Thyroid gland (tissue), 4 donors: ENCODE data around the gene PBXIP1. TPM values are rescaled to one million over a fixed set of nuclear protein-coding genes. Genes with fewer than 3 reads are reported as not detected.

Experiments used
- DNase-seq, 2 donors: peaks; one replicate each; pipeline ENCODE4 v3.0.0-alpha.2; 2019
- H3K27ac ChIP-seq, 3 donors: fragments of 200-600 bp; sonication (generic); 1 replicate in 2 of 3; 2 replicates in 1 of 3; pipeline ENCODE4 v1.5.1; 2016 to 2019; ENCODE audit warnings: mild to moderate bottlenecking in 1 of 3, moderate library complexity in 1 of 3
- H3K27me3 ChIP-seq: fragments of 200-600 bp; sonication (generic); one replicate; pipeline ENCODE4 v1.5.1; 2019
- H3K36me3 ChIP-seq, 2 donors: fragments of 200-600 bp; sonication (generic); one replicate each; pipeline ENCODE4 v1.5.1; 2016 to 2019
- H3K4me1 ChIP-seq, 2 donors: fragments of 200-600 bp; sonication (generic); one replicate each; pipeline ENCODE4 v1.5.1; 2017 to 2019
- H3K4me3 ChIP-seq, 3 donors: fragments of 200-600 bp; sonication (generic); replicated peaks in 1 of 3; 1 replicate in 2 of 3; 2 replicates in 1 of 3; pipeline ENCODE4 v1.5.1; 2016; ENCODE audit warnings: mild to moderate bottlenecking in 1 of 3
- H3K9me3 ChIP-seq: fragments of 200-600 bp; sonication (generic); one replicate; pipeline ENCODE4 v1.5.1; 2017
- POLR2A ChIP-seq, 2 donors: fragments of 450-650 bp; IDR thresholded peaks; one replicate each; pipeline ENCODE4 v1.6.1; 2017; ENCODE audit warnings: antibody characterized with exemption in 2 of 2, mild to moderate bottlenecking in 2 of 2, moderate library complexity in 1 of 2
- WGBS, 2 donors: methylation state at CpG; one replicate each; pipeline ENCODE4 v1.1.5; 2017; 5-methylcytosine and 5-hydroxymethylcytosine counted together
- intact Hi-C: fragments of 100-400 bp; cut with DNase I; formaldehyde crosslinking; loops from one replicate; pipeline ENCODE4 v1.15.1; 2023
- microRNA-seq: library from miRNA; unstranded; fragments of <30 nt; microRNA quantifications from one replicate; pipeline ENCODE4, GENCODE V29; 2016
- small RNA-seq: library from RNA; depleted of rRNA; stranded (forward); fragments of <200 nt; gene quantifications from one replicate; pipeline ENCODE3, GENCODE V24; 2016
- total RNA-seq, 4 donors: library from RNA; depleted of rRNA; stranded (reverse); fragments of >200 nt; gene quantifications; one replicate each; pipeline ENCODE4 v1.2.3, GENCODE V29; 2016
- TF ChIP-seq, protein P1 (sequence below), 6 experiments: fragments of 200-600 bp in 3 of 6; fragments of 450-650 bp in 3 of 6; sonication (generic) in 3 of 6; IDR thresholded peaks; one replicate each; pipeline ENCODE4 v1.5.1; 2016 to 2019; ENCODE audit warnings: antibody characterized with exemption in 6 of 6, mild to moderate bottlenecking in 2 of 6, inconsistent platforms in 1 of 6, moderate library complexity in 1 of 6

PBXIP1 gene
- total RNA-seq, 4 donors from 2014 or later = 139 to 205 (median 181) TPM

DNA sequence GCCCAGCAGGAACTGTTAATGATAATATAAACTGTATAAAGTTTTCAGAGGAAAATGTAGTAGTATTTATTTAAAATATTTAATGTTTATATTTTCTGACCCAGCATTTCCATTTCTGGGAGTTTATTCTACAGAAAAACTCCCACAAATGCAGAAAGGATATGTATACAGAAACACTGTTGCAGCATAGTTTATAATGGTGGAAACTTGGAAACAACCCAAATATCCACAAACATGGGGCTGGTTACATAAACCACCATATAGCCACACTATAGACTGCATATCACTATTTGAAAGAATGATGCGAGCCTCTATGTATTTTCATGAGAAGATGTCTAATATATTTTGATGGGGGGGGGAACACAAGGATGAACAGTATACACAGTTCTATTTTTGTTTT lies 54.3 kb downstream of the PBXIP1 start:
- DNase-seq = no peak
- H3K9me3 ChIP-seq = no peaks in the 10 kb centered on the region
- no peaks in the 10 kb centered on the region for H3K4me1 ChIP-seq
- intact Hi-C loops = no loop called here
- 98% methylated on average over 1 of the region's 1 CpG for WGBS, 2 donors
- H3K36me3 ChIP-seq = no peaks in the 10 kb centered on the region
- no peak overlapping the region for H3K27ac ChIP-seq
- TF ChIP-seq, protein P1, sequence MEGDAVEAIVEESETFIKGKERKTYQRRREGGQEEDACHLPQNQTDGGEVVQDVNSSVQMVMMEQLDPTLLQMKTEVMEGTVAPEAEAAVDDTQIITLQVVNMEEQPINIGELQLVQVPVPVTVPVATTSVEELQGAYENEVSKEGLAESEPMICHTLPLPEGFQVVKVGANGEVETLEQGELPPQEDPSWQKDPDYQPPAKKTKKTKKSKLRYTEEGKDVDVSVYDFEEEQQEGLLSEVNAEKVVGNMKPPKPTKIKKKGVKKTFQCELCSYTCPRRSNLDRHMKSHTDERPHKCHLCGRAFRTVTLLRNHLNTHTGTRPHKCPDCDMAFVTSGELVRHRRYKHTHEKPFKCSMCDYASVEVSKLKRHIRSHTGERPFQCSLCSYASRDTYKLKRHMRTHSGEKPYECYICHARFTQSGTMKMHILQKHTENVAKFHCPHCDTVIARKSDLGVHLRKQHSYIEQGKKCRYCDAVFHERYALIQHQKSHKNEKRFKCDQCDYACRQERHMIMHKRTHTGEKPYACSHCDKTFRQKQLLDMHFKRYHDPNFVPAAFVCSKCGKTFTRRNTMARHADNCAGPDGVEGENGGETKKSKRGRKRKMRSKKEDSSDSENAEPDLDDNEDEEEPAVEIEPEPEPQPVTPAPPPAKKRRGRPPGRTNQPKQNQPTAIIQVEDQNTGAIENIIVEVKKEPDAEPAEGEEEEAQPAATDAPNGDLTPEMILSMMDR (IDR thresholded peaks at IDR 0.05) = no peak
- TF ChIP-seq POLR2A (IDR thresholded peaks at IDR 0.05) = no peak
- H3K4me3 ChIP-seq = no peak overlapping the region
- H3K27me3 ChIP-seq = no peaks in the 10 kb centered on the region

DNA sequence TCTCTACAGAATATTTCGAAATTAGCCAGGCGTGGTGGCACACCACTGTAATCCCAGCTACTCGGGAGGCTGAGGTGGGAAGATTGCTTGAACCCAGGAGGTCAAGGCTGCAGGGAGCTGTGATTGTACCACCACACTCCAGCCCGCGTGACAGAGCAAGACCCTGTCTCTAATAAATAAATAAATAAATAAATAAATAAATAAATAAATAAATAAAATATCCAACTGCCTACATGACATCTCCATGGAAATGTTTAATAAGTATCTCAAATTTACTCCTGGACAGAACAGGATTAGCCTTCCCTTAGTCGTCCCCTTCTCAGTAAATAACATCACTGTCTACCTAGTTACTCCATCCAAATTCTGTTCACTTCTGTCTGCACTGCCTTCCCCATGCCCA lies 56.9 kb downstream of the PBXIP1 start:
- no peaks in the 10 kb centered on the region for H3K9me3 ChIP-seq
- TF ChIP-seq, protein P1 (IDR thresholded peaks at IDR 0.05) = no peak
- TF ChIP-seq POLR2A (IDR thresholded peaks at IDR 0.05) = no peak
- no peak for DNase-seq
- H3K27me3 ChIP-seq = no peaks in the 10 kb centered on the region
- 96% methylated on average over 6 of the region's 6 CpGs for WGBS, 2 donors
- H3K27ac ChIP-seq = no peak overlapping the region
- H3K4me3 ChIP-seq = no peak overlapping the region
- intact Hi-C loops = no loop called here
- H3K4me1 ChIP-seq = no peaks in the 10 kb centered on the region
- H3K36me3 ChIP-seq = no peaks in the 10 kb centered on the region

DNA sequence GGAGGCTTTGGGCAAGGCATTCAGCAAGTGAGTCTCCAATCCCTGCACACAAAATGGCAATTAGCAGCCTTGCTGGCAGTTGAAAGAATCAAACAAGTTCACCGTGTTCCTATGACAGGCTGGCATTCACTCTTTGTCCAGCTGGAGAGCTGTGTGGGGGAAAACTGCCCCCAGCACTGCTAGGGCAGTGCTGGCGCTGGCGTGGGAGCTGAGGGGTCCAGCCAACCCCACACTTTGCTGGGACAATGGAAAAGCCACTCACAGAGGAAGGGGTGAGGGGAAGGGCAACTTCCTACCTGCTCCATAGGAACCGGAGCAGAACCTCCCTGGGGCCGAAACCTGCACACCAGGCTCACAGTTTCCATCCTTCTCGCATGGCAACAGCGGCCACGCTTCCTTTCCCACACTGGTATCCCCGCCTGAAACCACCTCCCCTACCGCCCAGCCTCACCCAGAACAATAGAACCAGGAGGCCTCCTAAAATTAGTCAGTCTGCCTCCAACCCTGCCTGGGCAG lies 59.1 kb downstream of the PBXIP1 start:
- no peaks in the 10 kb centered on the region for H3K36me3 ChIP-seq
- no peaks in the 10 kb centered on the region for H3K4me1 ChIP-seq
- no peaks in the 10 kb centered on the region for H3K9me3 ChIP-seq
- TF ChIP-seq, protein P1 (IDR thresholded peaks at IDR 0.05) = no peak
- TF ChIP-seq POLR2A (IDR thresholded peaks at IDR 0.05) = no peak
- WGBS, 2 donors = 75 to 80% methylated on average over 2 to 10 of the region's 10 CpGs
- no peak overlapping the region for H3K4me3 ChIP-seq
- intact Hi-C loops = no loop called here
- H3K27me3 ChIP-seq = no peaks in the 10 kb centered on the region
- no peak for DNase-seq
- H3K27ac ChIP-seq = no peak overlapping the region

DNA sequence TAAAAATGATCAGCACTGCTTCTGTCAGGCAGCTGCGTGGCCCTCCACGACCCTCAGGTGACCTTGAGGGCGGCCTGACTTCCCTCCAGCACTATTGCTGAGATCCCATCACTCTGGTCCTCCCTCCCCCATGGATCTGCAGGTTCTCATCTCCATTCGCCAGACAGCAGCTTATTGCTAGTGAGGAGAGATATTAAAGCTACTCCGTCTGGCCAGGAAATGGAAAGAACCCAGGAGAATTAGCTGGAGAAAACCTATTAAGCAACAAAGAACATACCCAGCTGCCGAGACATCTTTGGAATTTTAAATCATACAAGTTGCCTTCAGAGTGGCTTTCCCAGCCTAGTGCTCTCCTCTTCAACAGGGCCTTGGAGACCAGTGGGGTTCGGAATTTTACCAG lies 60.1 kb downstream of the PBXIP1 start:
- Histone ChIP-seq H3K4me3 (no peak overlapping the region), H3K9me3 (no peaks in the 10 kb centered on the region), H3K36me3 (no peaks in the 10 kb centered on the region), H3K27me3 (no peaks in the 10 kb centered on the region), H3K4me1 (no peaks in the 10 kb centered on the region), H3K27ac (no peak overlapping the region)
- no peak for DNase-seq
- intact Hi-C loops = no loop called here
- no peak for TF ChIP-seq POLR2A (IDR thresholded peaks at IDR 0.05)
- TF ChIP-seq, protein P1 (IDR thresholded peaks at IDR 0.05) = no peak
- 62 to 66% methylated on average over 7 of the region's 7 CpGs for WGBS, 2 donors

Small RNA genes within 50 kb of the gene (microRNA-seq; reads per million reads assigned to microRNA genes)
- gene MIR4258 = not detected

Small RNA genes within 50 kb of the gene (small RNA-seq; reads per million reads assigned to genes)
- not detected for gene MIR4258
- not detected for gene RF00017

Other genes starting within 250 kb of the PBXIP1 start
- gene KCNN3, start 85.8 kb downstream of the PBXIP1 start, total RNA-seq = 1 to 10 TPM; 3.5 to 5.6 (median 4.4) TPM
- 10 to 100 TPM; 15.0 to 28.2 (median 21.2) TPM for gene PMVK, start 19.4 kb downstream of the PBXIP1 start, total RNA-seq
- gene PYGO2, start 5.7 kb upstream of the PBXIP1 start, total RNA-seq = 10 to 100 TPM; 28.6 to 48.3 (median 42.9) TPM
- gene SHC1, start 14.6 kb upstream of the PBXIP1 start, total RNA-seq = 100 to 1,000 TPM; 108 to 168 (median 123) TPM
- 10 to 100 TPM; 14.3 to 29.5 (median 22.6) TPM for gene CKS1B, start 18.6 kb upstream of the PBXIP1 start, total RNA-seq
- gene FLAD1, start 27.2 kb upstream of the PBXIP1 start, total RNA-seq = 10 to 100 TPM; 24.1 to 39.3 (median 31.1) TPM
- not detected for gene LENEP, start 37.5 kb upstream of the PBXIP1 start, total RNA-seq
- 10 to 100 TPM; 35.7 to 89.8 (median 47.3) TPM for gene ZBTB7B, start 46.7 kb upstream of the PBXIP1 start, total RNA-seq
- gene DCST2, start 77.7 kb upstream of the PBXIP1 start, total RNA-seq = 1 to 10 TPM in 1 of 4 donors, under 1 TPM in 2, not detected in 1; 0.33 to 4.2 (median 0.50) TPM
- under 1 TPM in 1 of 4 donors, not detected in 3; 0.24 TPM for gene DCST1, start 77.7 kb upstream of the PBXIP1 start, total RNA-seq
- gene ADAM15, start 95.2 kb upstream of the PBXIP1 start, total RNA-seq = 10 to 100 TPM; 51.3 to 75.5 (median 65.6) TPM
- gene EFNA4, start 107.6 kb upstream of the PBXIP1 start, total RNA-seq = 10 to 100 TPM in 2 of 4 donors, 1 to 10 TPM in 2; 7.5 to 13.1 (median 9.9) TPM
- gene EFNA3, start 122.7 kb upstream of the PBXIP1 start, total RNA-seq = 1 to 10 TPM; 1.2 to 2.9 (median 2.0) TPM
- gene EFNA1, start 171.8 kb upstream of the PBXIP1 start, total RNA-seq = 100 to 1,000 TPM in 1 of 4 donors, 10 to 100 TPM in 3; 56.1 to 129 (median 83.1) TPM
- gene SLC50A1, start 179.8 kb upstream of the PBXIP1 start, total RNA-seq = 10 to 100 TPM; 30.9 to 42.2 (median 32.7) TPM
- gene DPM3, start 184.4 kb upstream of the PBXIP1 start, total RNA-seq = 100 to 1,000 TPM in 2 of 4 donors, 10 to 100 TPM in 2; 43.3 to 154 (median 94.8) TPM
- gene KRTCAP2, start 217.2 kb upstream of the PBXIP1 start, total RNA-seq = 100 to 1,000 TPM in 3 of 4 donors, 10 to 100 TPM in 1; 79.8 to 263 (median 162) TPM
- under 1 TPM in 1 of 4 donors, not detected in 3; 0.45 TPM for gene TRIM46, start 217.8 kb upstream of the PBXIP1 start, total RNA-seq